GM21515 (cell line): Measurements from ENCODE around the gene HELQ.
"Not testable (repeated sequence)": the region's sequence is repeated elsewhere in the genome, so short reads cannot be mapped to it uniquely, and the experiment has no call there.

Experiments
- ATAC-seq: cut with Tn5 transposase; IDR thresholded peaks from one replicate; pipeline ENCODE4 v1.9.1; 2021; ENCODE audit not compliant: unreplicated experiment

HELQ gene

GRCh38 chr4:83440148-83440814 is 15.3 kb downstream of the HELQ start:
- ATAC-seq: no peak

- ATAC-seq: no peak
Measured at GRCh38 chr4:83438719-83439118, 16.9 kb downstream of the HELQ start.

GRCh38 chr4:83436680-83437079 is 18.9 kb downstream of the HELQ start:
- ATAC-seq: no peak

GRCh38 chr4:83431200-83431599 is 24.4 kb downstream of the HELQ start:
- no peak for ATAC-seq

GRCh38 chr4:83418211-83418610 is 37.4 kb downstream of the HELQ start:
- ATAC-seq: no peak

GRCh38 chr4:83417566-83417965 is 38.1 kb downstream of the HELQ start:
- ATAC-seq: no peak

- ATAC-seq: no peak
Measured at GRCh38 chr4:83413676-83414075, 41.9 kb downstream of the HELQ start.

GRCh38 chr4:83408908-83409307 is 46.7 kb downstream of the HELQ start:
- no peak for ATAC-seq

GRCh38 chr4:83405844-83406816 is 49.5 kb downstream of the HELQ start:
- no peak for ATAC-seq

- not testable (repeated sequence) for ATAC-seq
Measured at GRCh38 chr4:83398158-83398557, 57.5 kb downstream of the HELQ start.

GRCh38 chr4:83393908-83394307 is 61.7 kb downstream of the HELQ start:
- no peak for ATAC-seq

- ATAC-seq: no peak
Measured at GRCh38 chr4:83392562-83392961, 63.1 kb downstream of the HELQ start.

GRCh38 chr4:83390944-83391343 is 64.7 kb downstream of the HELQ start:
- ATAC-seq: no peak

GRCh38 chr4:83389756-83390505 is 65.7 kb downstream of the HELQ start:
- no peak for ATAC-seq

GRCh38 chr4:83389037-83389720 is 66.4 kb downstream of the HELQ start:
- no peak for ATAC-seq

GRCh38 chr4:83388313-83388676 is 67.3 kb downstream of the HELQ start:
- ATAC-seq: no peak

- no peak for ATAC-seq
Measured at GRCh38 chr4:83387476-83388312, 67.9 kb downstream of the HELQ start.

- no peak for ATAC-seq
Measured at GRCh38 chr4:83387012-83387411, 68.6 kb downstream of the HELQ start.

- ATAC-seq: no peak
Measured at GRCh38 chr4:83382850-83383249, 72.8 kb downstream of the HELQ start.

- ATAC-seq: no peak
Measured at GRCh38 chr4:83381173-83381572, 74.5 kb downstream of the HELQ start.
